Right lobe of liver (tissue), 6 donors: Measurements from ENCODE around the gene MSANTD4. TPM values are rescaled to one million over a fixed set of nuclear protein-coding genes. Genes with fewer than 3 reads are reported as not detected.
"Not testable (repeated sequence)": the region's sequence is repeated elsewhere in the genome, so short reads cannot be mapped to it uniquely, and the experiment has no call there.

Experiments used
- ATAC-seq, 4 donors: fragments of 200-7000 bp; cut with Tn5 transposase; one replicate each; pipeline ENCODE4 v1.9.1; 2020; ENCODE audit warnings: mild to moderate bottlenecking in 4 of 4, moderate library complexity in 4 of 4
- DNase-seq, 3 donors: peaks; one replicate each; pipeline ENCODE4 v3.0.0-alpha.2; 2020
- H3K27ac ChIP-seq, 3 donors: fragments of 200-600 bp; one replicate each; pipeline ENCODE4 v1.8.0; 2022
- H3K27me3 ChIP-seq, 2 donors: fragments of 200-600 bp; one replicate each; pipeline ENCODE4 v1.8.0; 2022
- H3K36me3 ChIP-seq, 4 donors: fragments of 200-600 bp; sonication (generic) in 1 of 4; one replicate each; pipeline versions ENCODE4 v1.5.1 to v1.8.0; 2017 to 2022; ENCODE audit warnings: control low read depth in 1 of 4
- H3K4me1 ChIP-seq, 4 donors: fragments of 200-600 bp; sonication (generic) in 1 of 4; one replicate each; pipeline versions ENCODE4 v1.5.1 to v1.8.0; 2017 to 2022; ENCODE audit warnings: control low read depth in 1 of 4
- H3K4me3 ChIP-seq, 3 donors: fragments of 200-600 bp; one replicate each; pipeline ENCODE4 v1.8.0; 2022
- H3K9me3 ChIP-seq, 4 donors: fragments of 200-600 bp; sonication (generic) in 1 of 4; one replicate each; pipeline versions ENCODE4 v1.5.1 to v1.8.0; 2017 to 2022; ENCODE audit warnings: control low read depth in 1 of 4
- POLR2A ChIP-seq: fragments of 450-650 bp; IDR thresholded peaks from one replicate; pipeline ENCODE4 v1.6.1; 2017; ENCODE audit warnings: antibody characterized with exemption, mild to moderate bottlenecking
- WGBS: methylation state at CpG from one replicate; pipeline ENCODE4 v1.1.6; 2018; ENCODE audit warnings: low coverage, low lambda C conversion rate; ENCODE audit not compliant: insufficient coverage; ENCODE audit errors: missing lambda C conversion rate; 5-methylcytosine and 5-hydroxymethylcytosine counted together
- intact Hi-C, 2 donors: fragments of 100-400 bp; cut with DNase I; formaldehyde crosslinking; loops; one replicate each; pipeline versions ENCODE4 v1.11.2 to v1.14.1; 2022
- total RNA-seq, 6 experiments: library from RNA; depleted of rRNA in 2 of 6; stranded (reverse); fragments of >200 nt in 2 of 6; fragmentation: NEBNext Ultra II Directional in 3 of 6; extraction: Animal tissue kit (Norgen Biotek cat#: 25700) in 3 of 6; gene quantifications; one replicate each; pipeline versions ENCODE4 v1.1.0 to v1.2.4, GENCODE V29; 2016 to 2023
- TF ChIP-seq, protein P1 (sequence below), 4 donors: fragments of 200-600 bp in 3 of 4; fragments of 450-650 bp in 1 of 4; IDR thresholded peaks; one replicate each; pipeline versions ENCODE4 v1.5.1 to v1.8.0; 2016 to 2022; ENCODE audit warnings: antibody characterized with exemption in 4 of 4, mild to moderate bottlenecking in 2 of 4
- donor health status: DM: no; HTN: yes; CAD: no.
- donor health status: DM: no; HTN: no; CAD: no.
- donor health status: DM: no; HTN: no; CAD: no.
- donor health status: DM: no; HTN: yes; CAD: no.
- donor health status: DM: no; HTN: yes; CAD: no.

The MSANTD4 gene
- total RNA-seq, 6 experiments from 2014 or later: 3.2 to 9.6 (median 5.6) TPM

DNA sequence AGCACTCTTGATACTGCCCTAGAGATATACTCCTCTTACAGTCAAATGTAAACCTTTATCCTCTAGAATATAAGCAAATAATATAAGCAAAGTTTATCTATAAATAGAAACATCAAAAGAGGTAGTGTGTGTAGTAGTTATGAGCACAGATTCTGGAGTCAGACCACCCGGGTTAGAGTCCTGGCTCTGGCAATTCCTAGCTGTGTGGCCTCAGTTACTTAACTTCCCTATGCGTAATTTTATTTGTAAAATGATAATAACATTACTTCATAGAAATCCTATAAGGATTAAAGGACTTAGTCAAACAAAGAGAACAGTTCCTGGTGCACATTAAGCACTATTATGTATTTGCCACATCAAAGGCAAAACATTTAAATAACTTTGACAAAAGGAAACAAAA lies 7.0 kb downstream of the MSANTD4 start:
- H3K27ac ChIP-seq: no peak overlapping the region
- ATAC-seq: no peak
- H3K9me3 ChIP-seq: no peaks in the 10 kb centered on the region

DNA sequence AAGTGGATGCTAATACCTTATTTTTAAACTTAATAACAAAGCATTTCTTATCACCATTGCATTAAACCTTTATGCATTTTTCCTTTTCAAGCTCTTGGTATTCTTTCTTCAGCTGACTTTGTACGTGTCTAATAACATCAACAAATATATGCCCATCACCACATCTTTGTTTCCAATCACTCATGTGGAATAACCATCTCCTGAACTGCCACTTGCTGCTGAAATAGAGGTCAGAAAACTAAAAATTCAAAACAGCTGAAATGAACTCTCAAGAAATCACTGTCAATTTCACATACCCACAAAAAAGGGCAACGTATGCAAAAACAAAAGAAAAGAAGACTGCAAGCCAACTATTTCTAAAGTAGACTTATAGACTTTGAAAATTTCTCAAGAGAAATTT lies 7.4 kb downstream of the MSANTD4 start:
- Histone ChIP-seq H3K9me3 (no peaks in the 10 kb centered on the region), H3K27ac (no peak overlapping the region), H3K4me3 (no peak overlapping the region), H3K27me3 (no peaks in the 10 kb centered on the region), H3K36me3 (peaks cover 0 to 9% (median 5%) of the 10 kb centered on the region in 4 donors), H3K4me1 (no peaks in the 10 kb centered on the region)
- intact Hi-C loops: no loop called here
- no peak for TF ChIP-seq POLR2A
- TF ChIP-seq, protein P1, sequence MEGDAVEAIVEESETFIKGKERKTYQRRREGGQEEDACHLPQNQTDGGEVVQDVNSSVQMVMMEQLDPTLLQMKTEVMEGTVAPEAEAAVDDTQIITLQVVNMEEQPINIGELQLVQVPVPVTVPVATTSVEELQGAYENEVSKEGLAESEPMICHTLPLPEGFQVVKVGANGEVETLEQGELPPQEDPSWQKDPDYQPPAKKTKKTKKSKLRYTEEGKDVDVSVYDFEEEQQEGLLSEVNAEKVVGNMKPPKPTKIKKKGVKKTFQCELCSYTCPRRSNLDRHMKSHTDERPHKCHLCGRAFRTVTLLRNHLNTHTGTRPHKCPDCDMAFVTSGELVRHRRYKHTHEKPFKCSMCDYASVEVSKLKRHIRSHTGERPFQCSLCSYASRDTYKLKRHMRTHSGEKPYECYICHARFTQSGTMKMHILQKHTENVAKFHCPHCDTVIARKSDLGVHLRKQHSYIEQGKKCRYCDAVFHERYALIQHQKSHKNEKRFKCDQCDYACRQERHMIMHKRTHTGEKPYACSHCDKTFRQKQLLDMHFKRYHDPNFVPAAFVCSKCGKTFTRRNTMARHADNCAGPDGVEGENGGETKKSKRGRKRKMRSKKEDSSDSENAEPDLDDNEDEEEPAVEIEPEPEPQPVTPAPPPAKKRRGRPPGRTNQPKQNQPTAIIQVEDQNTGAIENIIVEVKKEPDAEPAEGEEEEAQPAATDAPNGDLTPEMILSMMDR (IDR thresholded peaks at IDR 0.05): no peak
- DNase-seq (no peak), ATAC-seq (no peak)
- 72% methylated on average over 2 of the region's 2 CpGs for WGBS

More for the DNA sequence above, 7.0 kb downstream of the MSANTD4 start:
- intact Hi-C loops: no loop called here
- Histone ChIP-seq H3K36me3 (peaks cover 0 to 5% (median 3%) of the 10 kb centered on the region in 4 donors), H3K27me3 (no peaks in the 10 kb centered on the region), H3K4me3 (no peak overlapping the region), H3K4me1 (no peaks in the 10 kb centered on the region)
- WGBS: 63% methylated on average over 2 of the region's 2 CpGs
- no peak for DNase-seq
- no peak for TF ChIP-seq POLR2A
- TF ChIP-seq, protein P1 (IDR thresholded peaks at IDR 0.05): no peak

DNA sequence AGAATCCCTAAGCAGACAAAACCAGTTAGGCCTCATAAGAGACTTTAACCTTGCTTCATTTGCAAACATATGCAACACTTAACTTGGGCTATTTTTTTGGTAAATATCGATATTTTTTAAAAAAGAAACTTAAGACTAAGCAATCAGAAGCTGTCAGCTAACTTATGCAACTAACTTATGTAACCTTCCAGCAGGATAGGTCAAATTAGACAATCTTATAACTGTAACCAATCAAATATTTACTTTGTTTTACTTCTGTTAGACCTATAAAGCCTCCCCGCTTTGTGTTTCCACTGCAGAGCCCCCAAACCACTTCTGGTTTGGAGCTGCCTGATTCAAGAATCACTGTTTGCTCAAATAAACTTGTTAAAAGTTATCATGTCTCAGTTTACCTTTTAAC lies 8.0 kb downstream of the MSANTD4 start:
- Histone ChIP-seq H3K27me3 (no peaks in the 10 kb centered on the region), H3K4me1 (no peaks in the 10 kb centered on the region), H3K36me3 (peaks cover 0 to 13% (median 7%) of the 10 kb centered on the region in 4 donors), H3K4me3 (no peak overlapping the region), H3K27ac (peak overlapping the region in 1 of 3 donors; percentile 34), H3K9me3 (no peaks in the 10 kb centered on the region)
- intact Hi-C loops: no loop called here
- DNase-seq (no peak), ATAC-seq (peak in 2 of 4 donors; percentile 40 to 65)
- TF ChIP-seq, protein P1 (IDR thresholded peaks at IDR 0.05): no peak
- TF ChIP-seq POLR2A: no peak
- whole genome bisulfite sequencing: 34% methylated on average over 2 of the region's 2 CpGs

DNA sequence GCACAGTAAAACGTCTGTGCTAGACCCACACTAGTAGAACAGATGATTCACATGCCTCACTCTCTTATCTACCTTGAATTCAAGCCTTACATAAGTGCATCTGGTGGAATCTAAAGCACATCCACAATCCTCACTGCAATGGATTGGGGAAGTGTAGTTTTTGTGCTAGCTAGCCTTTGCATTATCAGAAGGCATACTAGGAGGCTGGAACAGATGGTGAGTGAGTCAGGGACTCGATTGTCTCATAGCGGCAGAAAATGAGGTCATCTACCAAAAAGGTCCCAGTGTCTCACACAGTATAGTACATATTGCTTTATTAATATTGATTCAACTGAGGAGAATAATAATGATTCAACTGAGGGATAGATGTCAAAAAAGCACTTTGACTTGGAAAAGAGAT lies 9.3 kb downstream of the MSANTD4 start:
- H3K4me1 ChIP-seq: no peaks in the 10 kb centered on the region
- no peak for TF ChIP-seq POLR2A
- TF ChIP-seq, protein P1 (IDR thresholded peaks at IDR 0.05): no peak
- DNase-seq: no peak
- no peak overlapping the region for H3K27ac ChIP-seq
- H3K27me3 ChIP-seq: no peaks in the 10 kb centered on the region
- no peak for ATAC-seq
- WGBS: 76% methylated on average over 3 of the region's 3 CpGs
- H3K4me3 ChIP-seq: no peak overlapping the region
- peaks cover 0 to 21% (median 7%) of the 10 kb centered on the region in 4 donors for H3K36me3 ChIP-seq
- intact Hi-C loops: no loop called here
- no peaks in the 10 kb centered on the region for H3K9me3 ChIP-seq

DNA sequence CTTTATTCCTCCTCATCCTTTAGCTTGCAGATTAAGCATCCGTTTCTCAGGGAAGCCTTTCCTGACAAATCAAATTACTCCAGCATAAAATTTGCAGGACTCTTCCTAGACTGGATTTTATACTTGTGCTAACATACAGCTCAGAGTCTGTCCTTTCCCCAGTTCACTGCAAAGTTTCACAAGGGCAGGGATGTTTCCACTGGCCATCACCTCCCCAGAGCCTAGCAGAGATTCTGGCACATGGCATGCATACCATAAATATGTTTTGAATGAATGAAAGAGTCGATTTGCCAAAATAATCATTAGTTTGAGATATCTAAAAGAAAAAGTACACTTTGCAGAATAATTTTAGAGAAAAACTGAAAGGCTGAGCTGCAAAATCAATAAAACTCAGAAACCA lies 10.6 kb downstream of the MSANTD4 start:
- Histone ChIP-seq H3K9me3 (no peaks in the 10 kb centered on the region), H3K27me3 (no peaks in the 10 kb centered on the region), H3K27ac (no peak overlapping the region), H3K4me1 (no peaks in the 10 kb centered on the region), H3K4me3 (no peak overlapping the region), H3K36me3 (peaks cover 0 to 21% (median 7%) of the 10 kb centered on the region in 4 donors)
- TF ChIP-seq, protein P1 (IDR thresholded peaks at IDR 0.05): no peak
- TF ChIP-seq POLR2A: no peak
- no peak for ATAC-seq
- intact Hi-C loops: no loop called here
- no peak for DNase-seq
- 74% methylated on average over 2 of the region's 2 CpGs for WGBS

DNA sequence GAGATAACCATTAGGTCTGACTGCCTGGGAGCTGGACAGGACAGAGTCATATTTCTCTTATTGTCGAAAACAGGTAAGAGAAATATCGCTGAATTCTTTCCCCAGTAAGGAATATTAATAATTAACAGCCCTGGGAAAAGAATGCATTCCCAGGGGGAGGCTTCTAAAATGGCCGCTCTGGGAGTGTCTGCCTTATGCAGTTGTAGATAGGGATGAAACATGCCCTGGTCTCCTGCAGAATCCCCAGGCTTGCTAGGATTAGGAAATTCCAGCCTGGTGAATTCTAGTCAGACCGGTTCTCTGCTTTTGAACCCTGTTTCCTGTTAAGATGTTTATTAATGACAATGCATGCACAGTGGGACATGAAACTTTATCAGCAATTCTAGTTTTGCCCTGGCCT lies 18.9 kb downstream of the MSANTD4 start:
- DNase-seq, intact Hi-C loops, H3K9me3 ChIP-seq, ATAC-seq, H3K27ac ChIP-seq, H3K27me3 ChIP-seq, H3K4me1 ChIP-seq, H3K4me3 ChIP-seq, H3K36me3 ChIP-seq: not testable (repeated sequence)
- WGBS: 97% methylated on average over 4 of the region's 4 CpGs
